ENCODE data around the gene CMYA5.

CMYA5 gene

DNA sequence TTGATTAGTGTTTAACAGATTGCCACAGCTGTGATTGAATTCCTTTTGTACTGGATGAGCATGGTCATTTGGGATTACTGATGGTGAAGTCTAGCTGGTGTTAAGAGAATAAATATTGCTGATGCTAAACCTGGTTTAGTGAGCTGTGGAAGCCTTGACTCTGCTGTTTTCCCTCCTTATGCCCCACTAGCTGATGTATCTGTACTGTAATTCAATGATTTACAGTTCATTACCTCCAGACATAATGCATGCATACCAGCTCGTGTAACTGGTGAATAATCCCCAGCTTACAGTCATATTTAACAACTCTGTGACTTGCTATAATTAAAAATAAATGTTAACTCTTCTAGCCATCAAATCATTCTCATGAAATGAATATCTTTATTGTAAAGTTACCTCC lies 1.7 kb upstream of the CMYA5 start:
- Histone ChIP-seq H3K9me2 (replicated peaks; ENCODE audit: low read depth, low read length) (no peaks in the 10 kb centered on the region), H3K9me3 (ENCODE audit: insufficient read depth, low read depth, low read length) (no peaks in the 10 kb centered on the region), H3K79me2 (ENCODE audit: insufficient read depth, low read length) (no peaks in the 10 kb centered on the region), H3K36me3 (ENCODE audit: insufficient read depth, low read length) (peaks cover 23% of the 10 kb centered on the region; the same call in 1 of the 2 replicates), H4K20me1 (ENCODE audit: insufficient read depth, low read length, poor library complexity, severe bottlenecking) (no peaks in the 10 kb centered on the region), H2AFZ (ENCODE audit: low read length) (no peak overlapping the region), H3F3A (ENCODE audit: low read depth) (no peaks in the 10 kb centered on the region), H3K27me3 (ENCODE audit: insufficient read depth, low read length, poor library complexity, severe bottlenecking) (no peaks in the 10 kb centered on the region), H3K4me3 (ENCODE audit: low read length, poor library complexity, severe bottlenecking) (no peak overlapping the region), H3K4me2 (ENCODE audit: low read depth, low read length, poor library complexity, severe bottlenecking) (no peak overlapping the region), H3K4me1 (ENCODE audit: insufficient read depth, low read length, poor library complexity, severe bottlenecking) (peaks cover 7% of the 10 kb centered on the region), H3K9ac (ENCODE audit: low read depth, low read length, poor library complexity, severe bottlenecking) (no peak overlapping the region)
- TF ChIP-seq, protein P1, sequence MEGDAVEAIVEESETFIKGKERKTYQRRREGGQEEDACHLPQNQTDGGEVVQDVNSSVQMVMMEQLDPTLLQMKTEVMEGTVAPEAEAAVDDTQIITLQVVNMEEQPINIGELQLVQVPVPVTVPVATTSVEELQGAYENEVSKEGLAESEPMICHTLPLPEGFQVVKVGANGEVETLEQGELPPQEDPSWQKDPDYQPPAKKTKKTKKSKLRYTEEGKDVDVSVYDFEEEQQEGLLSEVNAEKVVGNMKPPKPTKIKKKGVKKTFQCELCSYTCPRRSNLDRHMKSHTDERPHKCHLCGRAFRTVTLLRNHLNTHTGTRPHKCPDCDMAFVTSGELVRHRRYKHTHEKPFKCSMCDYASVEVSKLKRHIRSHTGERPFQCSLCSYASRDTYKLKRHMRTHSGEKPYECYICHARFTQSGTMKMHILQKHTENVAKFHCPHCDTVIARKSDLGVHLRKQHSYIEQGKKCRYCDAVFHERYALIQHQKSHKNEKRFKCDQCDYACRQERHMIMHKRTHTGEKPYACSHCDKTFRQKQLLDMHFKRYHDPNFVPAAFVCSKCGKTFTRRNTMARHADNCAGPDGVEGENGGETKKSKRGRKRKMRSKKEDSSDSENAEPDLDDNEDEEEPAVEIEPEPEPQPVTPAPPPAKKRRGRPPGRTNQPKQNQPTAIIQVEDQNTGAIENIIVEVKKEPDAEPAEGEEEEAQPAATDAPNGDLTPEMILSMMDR (conservative IDR thresholded peaks at IDR 0.05; ENCODE audit: low read length): no peak
- no peak for TF ChIP-seq EZH2phosphoT487 (IDR thresholded peaks at IDR 0.05; ENCODE audit: borderline replicate concordance)

DNA sequence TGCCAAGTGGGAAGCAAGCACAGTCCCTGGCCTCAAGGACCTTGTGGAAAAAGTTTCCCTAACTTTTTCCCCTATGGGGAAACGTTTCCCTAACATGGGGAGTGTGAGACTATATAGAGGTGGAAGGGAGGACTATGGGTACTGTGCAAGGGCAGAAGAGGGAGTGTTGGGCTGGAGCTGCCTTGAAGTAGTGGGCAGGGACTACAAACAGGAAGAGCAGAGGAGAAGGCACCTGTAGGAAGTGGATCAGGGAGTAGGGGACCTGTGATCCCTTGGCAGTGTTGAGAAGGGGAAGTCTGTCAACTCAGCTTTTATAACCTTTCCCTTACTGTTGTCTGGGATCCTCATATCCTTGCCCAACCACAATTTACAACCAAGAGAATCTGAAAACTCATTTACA lies 1.4 kb downstream of the CMYA5 start:
- no peaks in the 10 kb centered on the region for H3K9me2 ChIP-seq (replicated peaks; ENCODE audit: low read depth, low read length)
- H3K4me3 ChIP-seq (ENCODE audit: low read length, poor library complexity, severe bottlenecking): no peak overlapping the region
- no peaks in the 10 kb centered on the region for H4K20me1 ChIP-seq (ENCODE audit: insufficient read depth, low read length, poor library complexity, severe bottlenecking)
- H3K4me2 ChIP-seq (ENCODE audit: low read depth, low read length, poor library complexity, severe bottlenecking): no peak overlapping the region
- no peaks in the 10 kb centered on the region for H3F3A ChIP-seq (ENCODE audit: low read depth)
- no peak overlapping the region for H2AFZ ChIP-seq (ENCODE audit: low read length)
- no peak overlapping the region for H3K9ac ChIP-seq (ENCODE audit: low read depth, low read length, poor library complexity, severe bottlenecking)
- peaks cover 6% of the 10 kb centered on the region; the same call in 1 of the 2 replicates for H3K36me3 ChIP-seq (ENCODE audit: insufficient read depth, low read length)
- H3K79me2 ChIP-seq (ENCODE audit: insufficient read depth, low read length): no peaks in the 10 kb centered on the region
- H3K4me1 ChIP-seq (ENCODE audit: insufficient read depth, low read length, poor library complexity, severe bottlenecking): no peaks in the 10 kb centered on the region
- TF ChIP-seq EZH2phosphoT487 (IDR thresholded peaks at IDR 0.05; ENCODE audit: borderline replicate concordance): no peak
- TF ChIP-seq, protein P1 (conservative IDR thresholded peaks at IDR 0.05; ENCODE audit: low read length): no peak
- no peaks in the 10 kb centered on the region for H3K9me3 ChIP-seq (ENCODE audit: insufficient read depth, low read depth, low read length)
- no peaks in the 10 kb centered on the region for H3K27me3 ChIP-seq (ENCODE audit: insufficient read depth, low read length, poor library complexity, severe bottlenecking)

DNA sequence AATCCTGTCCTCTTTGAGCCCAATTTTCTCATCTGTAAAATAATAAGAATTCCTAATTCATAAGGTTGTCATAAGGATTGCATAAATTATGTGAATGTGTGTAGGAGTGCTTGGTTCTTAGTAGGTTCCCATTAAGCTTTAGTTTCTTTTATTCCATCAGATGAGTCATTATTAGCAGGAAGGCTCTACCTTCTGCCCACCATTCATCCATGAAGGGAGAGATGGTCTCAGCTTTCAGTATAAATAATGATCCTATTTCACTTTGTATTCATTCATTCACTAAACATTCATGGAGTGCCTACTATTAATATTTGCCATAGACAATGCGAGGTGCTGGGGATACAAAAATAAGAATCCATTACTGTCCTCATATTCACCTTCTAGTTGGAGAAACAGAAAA lies 3.0 kb downstream of the CMYA5 start:
- no peaks in the 10 kb centered on the region for H3K4me1 ChIP-seq (ENCODE audit: insufficient read depth, low read length, poor library complexity, severe bottlenecking)
- TF ChIP-seq, protein P1 (conservative IDR thresholded peaks at IDR 0.05; ENCODE audit: low read length): no peak
- no peak for TF ChIP-seq EZH2phosphoT487 (IDR thresholded peaks at IDR 0.05; ENCODE audit: borderline replicate concordance)

More for the DNA sequence above, 3.0 kb downstream of the CMYA5 start:
- no peak overlapping the region for H2AFZ ChIP-seq (ENCODE audit: low read length)
- no peak overlapping the region for H3K9ac ChIP-seq (ENCODE audit: low read depth, low read length, poor library complexity, severe bottlenecking)
- no peaks in the 10 kb centered on the region for H4K20me1 ChIP-seq (ENCODE audit: insufficient read depth, low read length, poor library complexity, severe bottlenecking)
- no peak overlapping the region for H3K4me2 ChIP-seq (ENCODE audit: low read depth, low read length, poor library complexity, severe bottlenecking)
- no peak overlapping the region for H3K4me3 ChIP-seq (ENCODE audit: low read length, poor library complexity, severe bottlenecking)
- H3K36me3 ChIP-seq (ENCODE audit: insufficient read depth, low read length): no peaks in the 10 kb centered on the region
- H3F3A ChIP-seq (ENCODE audit: low read depth): no peaks in the 10 kb centered on the region
- H3K9me2 ChIP-seq (replicated peaks; ENCODE audit: low read depth, low read length): no peaks in the 10 kb centered on the region
- H3K9me3 ChIP-seq (ENCODE audit: insufficient read depth, low read depth, low read length): no peaks in the 10 kb centered on the region
- H3K27me3 ChIP-seq (ENCODE audit: insufficient read depth, low read length, poor library complexity, severe bottlenecking): no peaks in the 10 kb centered on the region
- H3K79me2 ChIP-seq (ENCODE audit: insufficient read depth, low read length): no peaks in the 10 kb centered on the region

Measured in Loucy (cell line).